H1 (cell line): ENCODE measurements around the gene PGLYRP4. TPM values are rescaled to one million over a fixed set of nuclear protein-coding genes. Genes with fewer than 3 reads are reported as not detected.

Experiments
- CTCF ChIA-PET: fragments of 300-600 bp; sonication (Branson Sonifier 250); formaldehyde crosslinking; loops from one replicate; lab custom pipeline; 2021; ENCODE audit not compliant: partially characterized antibody; lab: Charles Lee
- POLR2A ChIA-PET: fragments of 300-600 bp; sonication (Branson Sonifier 250); formaldehyde crosslinking; loops from one replicate; lab custom pipeline; 2021; ENCODE audit warnings: inconsistent platforms; ENCODE audit not compliant: partially characterized antibody; lab: Charles Lee
- DNase-seq, 2 experiments: peaks; one replicate each; pipeline versions ENCODE4 v3.0.0 to v3.0.0-alpha.2; 2010 to 2022; ENCODE audit warnings: low spot score in 2 of 2, low read depth in 1 of 2, mixed read lengths in 1 of 2
- FAIRE-seq: peaks from 2 replicates; lab custom pipeline; 2011; peaks lifted over from hg19 to GRCh38; lab: Jason Lieb, UNC
- H2AFZ ChIP-seq: 2 replicates; pipeline ENCODE4 v1.8.1; 2012; ENCODE audit warnings: low read length, inconsistent platforms
- H2AK5ac ChIP-seq: 2 replicates; pipeline ENCODE4 v1.6.1; 2013; ENCODE audit warnings: low read depth, low read length
- H2BK120ac ChIP-seq: replicated peaks from 2 replicates; pipeline ENCODE3; 2013; ENCODE audit warnings: low read depth, low read length, inconsistent platforms
- H2BK12ac ChIP-seq: 2 replicates; pipeline ENCODE4 v1.6.1; 2013; ENCODE audit warnings: low read depth, low read length
- H2BK15ac ChIP-seq: 2 replicates; pipeline ENCODE4 v1.6.1; 2013; ENCODE audit warnings: low read length
- H2BK20ac ChIP-seq: 2 replicates; pipeline ENCODE4 v1.6.1; 2013; ENCODE audit warnings: low read length
- H2BK5ac ChIP-seq: 2 replicates; pipeline ENCODE4 v1.6.1; 2013; ENCODE audit warnings: low read depth, low read length
- H3K14ac ChIP-seq: 2 replicates; pipeline ENCODE4 v1.6.1; 2013; ENCODE audit warnings: inconsistent platforms; ENCODE audit not compliant: insufficient read length
- H3K18ac ChIP-seq: 2 replicates; pipeline ENCODE4 v1.6.1; 2013; ENCODE audit warnings: low read length; ENCODE audit errors: extremely low read depth
- H3K23ac ChIP-seq: 2 replicates; pipeline ENCODE4 v1.6.1; 2013; ENCODE audit warnings: inconsistent platforms; ENCODE audit not compliant: insufficient read length
- H3K23me2 ChIP-seq: 2 replicates; pipeline ENCODE4 v1.6.1; 2013; ENCODE audit warnings: low read depth, low read length
- H3K27ac ChIP-seq: 2 replicates; pipeline ENCODE4 v1.6.1; 2011; ENCODE audit warnings: low read depth, low read length, inconsistent platforms
- H3K27me3 ChIP-seq, 4 experiments: replicated peaks in 1 of 4; 1 replicate in 1 of 4; 2 replicates in 3 of 4; pipeline versions ENCODE4 v1.6.1 to v1.8.1; 2011 to 2013; ENCODE audit warnings: low read length in 3 of 4, mild to moderate bottlenecking in 3 of 4, inconsistent platforms in 2 of 4, mixed read lengths in 2 of 4, moderate library complexity in 1 of 4; ENCODE audit not compliant: control insufficient read depth in 3 of 4, insufficient read depth in 3 of 4; ENCODE audit errors: extremely low read depth in 1 of 4
- H3K36me3 ChIP-seq, 4 experiments: 2 replicates each; pipeline versions ENCODE4 v1.6.1 to v1.8.1; 2011 to 2013; ENCODE audit warnings: mild to moderate bottlenecking in 4 of 4, low read length in 3 of 4, moderate library complexity in 2 of 4, control low read depth in 1 of 4, inconsistent platforms in 1 of 4; ENCODE audit not compliant: insufficient read depth in 4 of 4, control insufficient read depth in 2 of 4
- H3K4ac ChIP-seq: replicated peaks from 2 replicates; pipeline ENCODE3; 2013; ENCODE audit warnings: low read length, low read depth, mixed read lengths, inconsistent platforms; ENCODE audit not compliant: insufficient read length
- H3K4me1 ChIP-seq, 4 experiments: replicated peaks in 1 of 4; 1 replicate in 1 of 4; 2 replicates in 3 of 4; pipeline versions ENCODE4 v1.6.1 to v1.8.1; 2011 to 2013; ENCODE audit warnings: low read length in 3 of 4, inconsistent platforms in 2 of 4, mixed read lengths in 1 of 4; ENCODE audit not compliant: insufficient read depth in 4 of 4, control insufficient read depth in 3 of 4
- H3K4me2 ChIP-seq, 2 experiments: 2 replicates each; pipeline versions ENCODE4 v1.6.1 to v1.8.1; 2011 to 2013; ENCODE audit warnings: low read depth in 2 of 2, low read length in 2 of 2, control low read depth in 1 of 2, inconsistent platforms in 1 of 2, mild to moderate bottlenecking in 1 of 2; ENCODE audit not compliant: insufficient read depth in 1 of 2
- H3K4me3 ChIP-seq, 4 experiments: fragments of 200-600, 300-600 bp in 1 of 4; sonication (generic), shearing (Covaris generic), sonication (Bioruptor Twin) in 1 of 4; 2 replicates each; pipeline versions ENCODE4 v1.5.1 to v1.8.1; 2011 to 2016; ENCODE audit warnings: low read length in 4 of 4, low read depth in 3 of 4, control low read depth in 2 of 4, inconsistent platforms in 2 of 4, mild to moderate bottlenecking in 2 of 4, mixed read lengths in 1 of 4, moderate library complexity in 1 of 4; ENCODE audit not compliant: insufficient read depth in 2 of 4; ENCODE audit errors: extremely low read depth in 1 of 4
- H3K56ac ChIP-seq: replicated peaks from 2 replicates; pipeline ENCODE3; 2013; ENCODE audit warnings: low read depth, mild to moderate bottlenecking, mixed read lengths, low read length, inconsistent platforms; ENCODE audit not compliant: insufficient read length
- H3K79me1 ChIP-seq: 2 replicates; pipeline ENCODE4 v1.6.1; 2013; ENCODE audit warnings: low read depth, low read length, control low read depth
- H3K79me2 ChIP-seq, 2 experiments: 2 replicates each; pipeline versions ENCODE4 v1.6.1 to v1.8.1; 2012 to 2013; ENCODE audit warnings: low read length in 2 of 2, mild to moderate bottlenecking in 2 of 2, inconsistent platforms in 1 of 2; ENCODE audit not compliant: insufficient read depth in 2 of 2, control insufficient read depth in 1 of 2
- H3K9ac ChIP-seq, 4 experiments: replicated peaks in 1 of 4; 1 replicate in 1 of 4; 2 replicates in 3 of 4; pipeline versions ENCODE4 v1.6.1 to v1.8.1; 2011 to 2013; ENCODE audit warnings: low read depth in 3 of 4, low read length in 3 of 4, control low read depth in 2 of 4, mild to moderate bottlenecking in 2 of 4, moderate library complexity in 2 of 4, inconsistent platforms in 1 of 4; ENCODE audit errors: extremely low read depth in 1 of 4
- H3K9me3 ChIP-seq, 2 experiments: 2 replicates each; pipeline versions ENCODE4 v1.6.1 to v1.8.1; 2012 to 2013; ENCODE audit warnings: mild to moderate bottlenecking in 2 of 2, moderate library complexity in 2 of 2, control low read depth in 1 of 2, inconsistent platforms in 1 of 2, low read depth in 1 of 2, low read length in 1 of 2, mixed read lengths in 1 of 2; ENCODE audit not compliant: insufficient read depth in 2 of 2
- H4K20me1 ChIP-seq, 2 experiments: replicated peaks in 1 of 2; 2 replicates each; pipeline versions ENCODE3 to v1.8.1; 2011 to 2013; ENCODE audit warnings: inconsistent platforms in 2 of 2, low read length in 2 of 2, mild to moderate bottlenecking in 1 of 2; ENCODE audit not compliant: insufficient read depth in 2 of 2, control insufficient read depth in 1 of 2
- H4K5ac ChIP-seq: 2 replicates; pipeline ENCODE4 v1.6.1; 2013; ENCODE audit warnings: low read length, low read depth, mixed read lengths, inconsistent platforms; ENCODE audit not compliant: insufficient read length
- H4K8ac ChIP-seq: 2 replicates; pipeline ENCODE4 v1.8.0; 2013; ENCODE audit warnings: mild to moderate bottlenecking, moderate library complexity, low read length, inconsistent platforms; ENCODE audit not compliant: insufficient read depth; ENCODE audit errors: extremely low read depth
- H4K91ac ChIP-seq: replicated peaks from 2 replicates; pipeline ENCODE3; 2013; ENCODE audit warnings: low read length, mixed read lengths, inconsistent platforms; ENCODE audit not compliant: insufficient read length
- ASH2L ChIP-seq: fragments of 200-600, 300-600 bp; sonication (generic); IDR thresholded peaks from one replicate; pipeline ENCODE4 v1.7.1; 2017; ENCODE audit warnings: low read length
- BCL11A ChIP-seq, 2 experiments: IDR thresholded peaks; one replicate each; pipeline ENCODE4 v1.6.1; 2011; ENCODE audit warnings: low read depth in 2 of 2, low read length in 2 of 2, mild to moderate bottlenecking in 2 of 2
- BRCA1 ChIP-seq: IDR thresholded peaks from 2 replicates; pipeline ENCODE4 v1.6.1; 2012; ENCODE audit warnings: low read depth, low read length, improper control_type of control experiment
- CHD1 ChIP-seq: IDR thresholded peaks from 2 replicates; pipeline ENCODE4 v1.6.1; 2012; ENCODE audit warnings: low read depth, low read length, improper control_type of control experiment
- E2F6 ChIP-seq: IDR thresholded peaks from 2 replicates; pipeline ENCODE4 v1.6.1; 2012; ENCODE audit warnings: inconsistent platforms
- EP300 ChIP-seq, 2 experiments: IDR thresholded peaks; 1 replicate in 1 of 2; 2 replicates in 1 of 2; pipeline ENCODE4 v1.6.1; 2011 to 2012; ENCODE audit warnings: low read depth in 2 of 2, low read length in 2 of 2, mild to moderate bottlenecking in 2 of 2, borderline replicate concordance in 1 of 2, inconsistent platforms in 1 of 2, moderate library complexity in 1 of 2
- JUN ChIP-seq: IDR thresholded peaks from 2 replicates; pipeline ENCODE4 v1.6.1; 2011; ENCODE audit warnings: low read depth, mild to moderate bottlenecking, improper control_type of control experiment, low read length
- JUND ChIP-seq: IDR thresholded peaks from 2 replicates; pipeline ENCODE4 v1.6.1; 2011; ENCODE audit warnings: mild to moderate bottlenecking, improper control_type of control experiment, low read length
- KDM4A ChIP-seq: IDR thresholded peaks from one replicate; pipeline ENCODE4 v1.7.1; 2012; ENCODE audit warnings: low read depth, mild to moderate bottlenecking, moderate library complexity, low read length, inconsistent platforms; ENCODE audit not compliant: severe bottlenecking
- MAX ChIP-seq: IDR thresholded peaks from 2 replicates; pipeline ENCODE4 v1.6.1; 2012; ENCODE audit warnings: inconsistent platforms
- POLR2AphosphoS5 ChIP-seq: IDR thresholded peaks from 2 replicates; pipeline ENCODE4 v1.6.1; 2011; ENCODE audit warnings: low read depth, low read length
- POU5F1 ChIP-seq: IDR thresholded peaks from 2 replicates; pipeline ENCODE4 v1.6.1; 2011; ENCODE audit warnings: low read depth, mild to moderate bottlenecking, low read length, moderate library complexity
- RFX5 ChIP-seq: IDR thresholded peaks from 2 replicates; pipeline ENCODE4 v1.6.1; 2011; ENCODE audit warnings: low read depth, low read length, improper control_type of control experiment, borderline replicate concordance
- RXRA ChIP-seq: IDR thresholded peaks from 2 replicates; pipeline ENCODE4 v1.6.1; 2011; ENCODE audit warnings: low read depth, mild to moderate bottlenecking, low read length, moderate library complexity; ENCODE audit not compliant: insufficient read depth
- WGBS, 2 experiments: shearing (Covaris generic) in 1 of 2; methylation state at CpG; one replicate each; pipeline versions ENCODE4 v1.1.6 to v1.1.7; 2013 to 2015; ENCODE audit warnings: low lambda C conversion rate in 2 of 2, mixed read lengths in 2 of 2, inconsistent platforms in 1 of 2, low coverage in 1 of 2, missing lambda C conversion rate in 1 of 2; ENCODE audit not compliant: insufficient replicate concordance in 2 of 2, insufficient coverage in 1 of 2, insufficient read length in 1 of 2; ENCODE audit errors: extremely low coverage in 1 of 2, missing lambda C conversion rate in 1 of 2; 5-methylcytosine and 5-hydroxymethylcytosine counted together
- polyA plus RNA-seq, 7 experiments: library from polyadenylated mRNA; depleted of rRNA in 3 of 7; stranded (reverse) in 5 of 7; unstranded in 2 of 7; fragments of >200 nt in 5 of 7; fragments of 200-250 nt in 2 of 7; gene quantifications; 1 replicate in 5 of 7; 2 replicates in 1 of 7; 4 replicates in 1 of 7; pipeline versions ENCODE4 v1.2.1 to v1.2.3, GENCODE V29; 2011 to 2013; ENCODE audit warnings: missing spikeins in 2 of 7, mixed read lengths in 2 of 7
- total RNA-seq: library from RNA; stranded (reverse); fragmentation: NEBNext Ultra II Directional; extraction: Animal tissue kit (Norgen Biotek cat#: 25700); gene quantifications from 2 replicates; pipeline ENCODE4 v1.2.1, GENCODE V29; 2021

The PGLYRP4 gene
- total and polyA plus RNA-seq, 2 of the 8 experiments (the other 6 are each of a cell fraction or from before 2014, with no cell fraction given) = not detected

- no peak overlapping the region for H2BK120ac ChIP-seq
- no peak overlapping the region for H2BK20ac ChIP-seq
- no peak overlapping the region for H2AFZ ChIP-seq
- CTCF ChIA-PET = interaction anchor here (0.9 to 1.2 kb wide), 5 partner anchors 9 to 150 kb away, joined by 3 to 4 read pairs (median 3); partner anchors contain the start of gene PGLYRP3
- H3K79me1 ChIP-seq = no peaks in the 10 kb centered on the region
- no peak overlapping the region for H3K56ac ChIP-seq
- POLR2A ChIA-PET = interaction anchor here (0.6 kb wide), 1 partner anchor 304 kb away, joined by 3 read pairs; no protein-coding TSS in a partner anchor
- no peak overlapping the region for H2AK5ac ChIP-seq
- no peak overlapping the region for H3K18ac ChIP-seq
- no peaks in the 10 kb centered on the region for H3K79me2 ChIP-seq
- no peak overlapping the region for H3K9ac ChIP-seq
- H3K4me3 ChIP-seq = no peak overlapping the region
- H3K4ac ChIP-seq = no peak overlapping the region
- H4K91ac ChIP-seq = no peak overlapping the region
- H2BK5ac ChIP-seq = no peak overlapping the region
- no peak overlapping the region for H2BK12ac ChIP-seq
- FAIRE-seq (no peak), DNase-seq (peak in 1 of 2 experiments; percentile 8)
- H4K5ac ChIP-seq = no peak overlapping the region
- H2BK15ac ChIP-seq = peak overlapping the region; percentile 1; the same call in 1 of the 2 replicates
- no peaks in the 10 kb centered on the region for H3K36me3 ChIP-seq
- H3K27me3 ChIP-seq = peaks cover 0 to 2% (median 0%) of the 10 kb centered on the region in 4 experiments; a peak in 1 of 7 replicates
- H4K8ac ChIP-seq = no peak overlapping the region
- H3K14ac ChIP-seq = no peak overlapping the region
- no peak overlapping the region for H3K27ac ChIP-seq
- no peaks in the 10 kb centered on the region; a peak in 1 of 7 replicates for H3K4me1 ChIP-seq
- 85% methylated on average over 3 of the region's 3 CpGs; no CpG with 5 or more reads in 1 of the 2 experiments for WGBS, 2 experiments
- H3K4me2 ChIP-seq = no peak overlapping the region
- H4K20me1 ChIP-seq = no peaks in the 10 kb centered on the region
- no peaks in the 10 kb centered on the region for H3K23me2 ChIP-seq
- H3K9me3 ChIP-seq = no peaks in the 10 kb centered on the region
- no peak overlapping the region for H3K23ac ChIP-seq
- TF ChIP-seq JUN (no peak), CHD1 (no peak), MAX (no peak), RXRA (no peak), KDM4A (no peak), RFX5 (no peak), BRCA1 (no peak), POLR2AphosphoS5 (no peak), EP300 (IDR thresholded peaks at IDR 0.05; ENCODE audit: borderline replicate concordance in 1 of 2, low read depth in 2 of 2, low read length in 2 of 2) (no peak), JUND (no peak), ASH2L (no peak), POU5F1 (no peak), E2F6 (no peak), BCL11A (IDR thresholded peaks at IDR 0.05; ENCODE audit: low read depth in 2 of 2, low read length in 2 of 2) (no peak)
Measured at GRCh38 chr1:153344718-153345025, 4.0 kb downstream of the PGLYRP4 start.
